Measurements from ENCODE around the gene RARS2. TPM values are rescaled to one million over a fixed set of nuclear protein-coding genes. Genes with fewer than 3 reads are reported as not detected.
A peak's percentile ranks its signal among the peaks of the same experiment; 100 is the strongest.

RARS2 gene
- total RNA-seq, 2 donors from 2014 or later: 49.7 to 57.0 TPM

DNA sequence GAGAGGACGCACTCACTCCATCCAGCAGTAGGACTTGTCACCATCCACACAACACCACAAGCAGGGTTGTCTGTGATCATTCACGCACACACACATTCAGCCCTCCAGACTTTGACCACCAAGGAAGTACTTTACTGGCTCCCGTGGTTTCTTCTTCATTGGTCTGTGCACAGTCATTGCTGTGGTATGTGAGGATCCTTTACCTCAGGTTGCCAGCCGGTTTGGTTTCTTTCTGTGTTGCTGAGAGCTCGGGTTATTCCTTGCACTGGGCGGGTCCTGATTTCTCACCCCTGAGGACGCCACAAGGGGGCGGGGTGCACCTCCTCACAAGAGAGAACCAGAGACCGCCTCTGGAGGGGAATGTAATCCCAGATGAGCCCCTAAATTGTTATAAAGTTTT lies 105.9 kb downstream of the RARS2 start:
- Mint-ChIP-seq H3K4me1 (peaks cover 3% of the 10 kb centered on the region), H3K4me3 (no peak overlapping the region), H3K27me3 (ENCODE audit: insufficient read depth) (no peaks in the 10 kb centered on the region), H3K27ac (peak overlapping the region; percentile 71), H3K9me3 (peaks cover 11% of the 10 kb centered on the region), H3K36me3 (ENCODE audit: low read depth) (peaks cover 15% of the 10 kb centered on the region)
- no peak overlapping the region for H3K27ac ChIP-seq (ENCODE audit: low read depth, low read length)
- H3K9me3 ChIP-seq (ENCODE audit: control insufficient read depth, low read length): peaks cover 13% of the 10 kb centered on the region
- H3K4me3 ChIP-seq (ENCODE audit: low read length): no peak overlapping the region
- H3K27me3 ChIP-seq (ENCODE audit: control insufficient read depth, insufficient read depth, low read length, poor library complexity, severe bottlenecking): no peaks in the 10 kb centered on the region
- no peak overlapping the region for H3K9ac ChIP-seq (ENCODE audit: extremely low read depth, low read length, poor library complexity, severe bottlenecking)
- peak; percentile 66 for TF ChIP-seq CTCF (conservative IDR thresholded peaks at IDR 0.05)
- no peaks in the 10 kb centered on the region for H3K4me1 ChIP-seq (ENCODE audit: control insufficient read depth, insufficient read depth, low read length)
- 50 to 82% methylated on average over 2 to 9 of the region's 9 CpGs for WGBS, 2 experiments (ENCODE audit: insufficient coverage in 1 of 2, insufficient read length in 1 of 2)
- no peaks in the 10 kb centered on the region for H3K36me3 ChIP-seq (ENCODE audit: control insufficient read depth, insufficient read depth, low read length)
- DNase-seq: peak; percentile 94

- WGBS, 2 experiments (ENCODE audit: insufficient coverage in 1 of 2, insufficient read length in 1 of 2): 90 to 93% methylated on average over 2 to 4 of the region's 4 CpGs
- Histone ChIP-seq H3K27me3 (ENCODE audit: control insufficient read depth, insufficient read depth, low read length, poor library complexity, severe bottlenecking) (no peaks in the 10 kb centered on the region), H3K27ac (ENCODE audit: low read depth, low read length) (no peak overlapping the region), H3K36me3 (ENCODE audit: control insufficient read depth, insufficient read depth, low read length) (no peaks in the 10 kb centered on the region), H3K9me3 (ENCODE audit: control insufficient read depth, low read length) (peaks cover 22% of the 10 kb centered on the region), H3K9ac (ENCODE audit: extremely low read depth, low read length, poor library complexity, severe bottlenecking) (no peak overlapping the region), H3K4me3 (ENCODE audit: low read length) (no peak overlapping the region), H3K4me1 (ENCODE audit: control insufficient read depth, insufficient read depth, low read length) (no peaks in the 10 kb centered on the region)
- Mint-ChIP-seq H3K27ac (no peak overlapping the region), H3K4me3 (no peak overlapping the region), H3K4me1 (peaks cover 3% of the 10 kb centered on the region), H3K9me3 (peaks cover 11% of the 10 kb centered on the region), H3K36me3 (ENCODE audit: low read depth) (peaks cover 15% of the 10 kb centered on the region), H3K27me3 (ENCODE audit: insufficient read depth) (no peaks in the 10 kb centered on the region)
- DNase-seq: no peak
- no peak for TF ChIP-seq CTCF (conservative IDR thresholded peaks at IDR 0.05)
Observed at GRCh38 chr6:87482366-87482765, 107.4 kb downstream of the RARS2 start.

DNA sequence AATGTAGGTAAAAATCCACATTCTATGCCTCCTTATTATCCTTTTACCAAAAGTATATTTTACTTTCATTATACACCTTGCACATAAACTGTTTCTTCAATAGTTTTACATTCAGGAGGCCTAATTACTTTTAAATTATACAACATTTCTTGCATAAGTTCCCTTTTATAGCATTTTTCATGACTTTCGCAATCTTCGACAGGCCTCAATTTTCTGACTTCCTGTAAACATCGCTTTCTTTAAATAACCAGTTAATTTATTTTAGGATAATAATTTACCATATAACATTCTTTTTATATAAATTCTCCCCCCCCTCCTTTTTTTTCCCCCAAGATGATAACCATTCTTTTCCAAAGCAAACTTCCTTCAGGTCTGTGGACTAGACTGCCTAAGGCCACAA lies 107.9 kb downstream of the RARS2 start:
- H3K4me3 ChIP-seq (ENCODE audit: low read length): no peak overlapping the region
- no peak overlapping the region for H3K4me3 Mint-ChIP-seq
- no peaks in the 10 kb centered on the region for H3K36me3 ChIP-seq (ENCODE audit: control insufficient read depth, insufficient read depth, low read length)
- peaks cover 11% of the 10 kb centered on the region for H3K9me3 Mint-ChIP-seq
- TF ChIP-seq CTCF (conservative IDR thresholded peaks at IDR 0.05): no peak
- peaks cover 15% of the 10 kb centered on the region for H3K36me3 Mint-ChIP-seq (ENCODE audit: low read depth)
- H3K9ac ChIP-seq (ENCODE audit: extremely low read depth, low read length, poor library complexity, severe bottlenecking): no peak overlapping the region
- H3K27ac ChIP-seq (ENCODE audit: low read depth, low read length): no peak overlapping the region
- no peak for DNase-seq
- no peaks in the 10 kb centered on the region for H3K27me3 Mint-ChIP-seq (ENCODE audit: insufficient read depth)
- peaks cover 3% of the 10 kb centered on the region for H3K4me1 Mint-ChIP-seq
- no peak overlapping the region for H3K27ac Mint-ChIP-seq
- 94% methylated on average over 2 of the region's 3 CpGs; no CpG with 5 or more reads in 1 of the 2 experiments for WGBS, 2 experiments (ENCODE audit: insufficient coverage in 1 of 2, insufficient read length in 1 of 2)
- peaks cover 22% of the 10 kb centered on the region for H3K9me3 ChIP-seq (ENCODE audit: control insufficient read depth, low read length)
- H3K27me3 ChIP-seq (ENCODE audit: control insufficient read depth, insufficient read depth, low read length, poor library complexity, severe bottlenecking): no peaks in the 10 kb centered on the region
- no peaks in the 10 kb centered on the region for H3K4me1 ChIP-seq (ENCODE audit: control insufficient read depth, insufficient read depth, low read length)

Data from endodermal cell (in vitro differentiated cells).